GM19023 (cell line): Measurements from ENCODE around the gene PFKP.
A peak's percentile ranks its signal among the peaks of the same experiment; 100 is the strongest.
"Not testable (repeated sequence)": the region's sequence is repeated elsewhere in the genome, so short reads cannot be mapped to it uniquely, and the experiment has no call there.

Experiments used
- ATAC-seq: cut with Tn5 transposase; IDR thresholded peaks from one replicate; pipeline ENCODE4 v1.9.1; 2021; ENCODE audit warnings: mild to moderate bottlenecking, moderate library complexity; ENCODE audit not compliant: unreplicated experiment

Gene PFKP

DNA sequence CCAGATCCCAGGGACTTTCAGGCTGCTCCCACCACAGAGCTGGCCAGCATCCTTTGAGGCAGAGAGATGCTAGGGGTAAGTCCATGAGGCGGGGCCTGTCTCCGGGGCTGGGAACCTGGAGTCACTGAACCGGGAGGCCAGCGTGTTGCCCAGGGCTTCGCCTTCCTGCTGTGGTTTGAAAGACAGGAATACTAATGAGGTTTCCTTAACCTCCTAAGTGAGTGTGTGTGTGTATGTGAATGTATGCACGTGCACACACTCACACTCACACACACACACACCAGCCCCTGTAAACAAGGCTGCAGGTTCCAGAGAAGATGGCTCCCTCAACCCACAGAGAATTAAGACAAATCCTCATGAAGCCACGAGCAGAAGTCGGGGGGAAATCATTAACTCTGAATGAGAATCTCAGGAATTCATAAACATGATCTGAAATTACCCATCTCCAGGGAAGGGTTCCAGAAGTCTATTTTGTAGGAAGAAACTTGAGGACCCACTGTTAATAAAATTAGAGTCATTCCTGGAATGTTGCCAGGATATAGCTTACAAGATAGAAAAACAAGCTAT lies 20.3 kb upstream of the PFKP start:
- no peak for ATAC-seq

DNA sequence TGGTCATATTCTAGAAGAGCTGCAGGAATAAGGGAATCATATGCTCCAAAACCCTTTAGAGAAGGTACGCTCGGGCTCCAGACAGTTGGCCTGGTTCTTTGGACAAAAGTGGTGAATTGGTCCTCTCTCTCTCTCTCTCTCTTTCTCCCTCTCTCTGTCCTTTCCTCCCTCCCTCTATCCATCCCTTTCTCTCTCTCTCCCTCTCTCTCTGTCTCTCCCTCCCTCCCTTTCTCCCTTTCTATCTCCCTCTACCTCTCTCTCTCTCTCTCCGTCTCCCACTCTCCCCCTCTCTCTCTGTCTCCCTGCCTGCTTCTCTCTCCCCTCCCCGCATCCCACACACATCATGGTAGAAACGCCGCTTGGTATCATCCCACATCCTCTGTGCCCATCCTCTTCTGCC lies 19.8 kb upstream of the PFKP start:
- no peak for ATAC-seq

DNA sequence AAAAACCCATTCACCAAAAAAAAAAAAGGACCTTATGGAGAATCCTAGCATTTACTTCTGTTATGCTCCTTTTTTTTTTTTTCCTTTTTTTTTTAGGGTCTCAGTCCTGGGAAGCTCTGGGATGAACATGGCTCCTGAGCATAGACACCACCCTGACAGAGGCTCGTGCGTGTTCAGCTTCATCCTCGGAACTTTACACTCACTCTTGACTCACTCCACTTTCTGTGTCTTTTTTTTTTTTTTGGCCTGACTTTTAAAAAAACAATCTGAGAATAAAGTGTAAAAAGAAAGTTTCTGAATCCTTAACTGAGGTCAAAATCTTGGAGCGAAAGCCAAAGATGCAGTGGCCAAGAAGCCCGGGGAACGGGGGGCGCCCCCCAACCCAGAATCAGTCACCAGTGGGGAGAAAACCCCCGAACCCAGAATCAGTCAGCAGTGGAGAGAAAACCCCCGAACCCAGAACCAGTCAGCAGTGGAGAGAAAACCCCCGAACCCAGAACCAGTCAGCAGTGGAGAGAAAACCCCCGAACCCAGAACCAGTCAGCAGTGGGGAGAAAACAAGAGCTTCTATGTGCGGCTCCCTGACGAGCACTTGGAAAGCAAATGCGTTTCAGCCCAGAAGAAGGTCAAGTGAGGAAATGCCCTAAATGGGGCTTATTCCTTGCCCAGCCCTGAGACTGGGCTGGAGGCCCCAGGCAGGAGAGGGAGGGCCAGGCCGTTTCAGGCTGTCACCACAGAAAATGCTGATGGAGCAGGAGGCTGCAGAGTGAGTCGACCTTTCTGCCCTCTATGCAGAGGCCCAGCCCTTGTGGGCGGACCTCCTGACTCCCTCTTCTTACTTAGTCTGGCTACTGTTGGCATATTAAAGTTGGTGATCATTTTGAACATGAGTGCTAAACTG lies 19.0 kb upstream of the PFKP start:
- no peak for ATAC-seq

DNA sequence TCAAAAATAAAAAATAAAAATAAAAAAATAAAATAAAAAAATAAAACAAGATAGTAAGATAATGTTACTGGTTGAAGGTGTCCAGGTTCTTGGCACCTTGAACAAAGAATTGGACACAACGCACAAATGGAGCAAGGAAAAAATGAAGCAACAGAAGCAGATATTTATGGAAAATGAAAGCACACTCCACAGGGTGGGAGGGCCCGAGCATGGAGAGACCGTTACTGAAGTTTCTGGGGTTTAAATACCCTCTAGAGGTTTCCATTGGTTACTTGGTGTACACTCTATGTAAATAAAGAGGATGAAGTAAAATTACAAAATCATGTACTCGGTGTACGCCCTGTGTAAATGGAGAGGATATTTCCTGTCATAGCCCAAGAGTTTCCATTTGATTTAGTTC lies 15.7 kb upstream of the PFKP start:
- no peak for ATAC-seq

DNA sequence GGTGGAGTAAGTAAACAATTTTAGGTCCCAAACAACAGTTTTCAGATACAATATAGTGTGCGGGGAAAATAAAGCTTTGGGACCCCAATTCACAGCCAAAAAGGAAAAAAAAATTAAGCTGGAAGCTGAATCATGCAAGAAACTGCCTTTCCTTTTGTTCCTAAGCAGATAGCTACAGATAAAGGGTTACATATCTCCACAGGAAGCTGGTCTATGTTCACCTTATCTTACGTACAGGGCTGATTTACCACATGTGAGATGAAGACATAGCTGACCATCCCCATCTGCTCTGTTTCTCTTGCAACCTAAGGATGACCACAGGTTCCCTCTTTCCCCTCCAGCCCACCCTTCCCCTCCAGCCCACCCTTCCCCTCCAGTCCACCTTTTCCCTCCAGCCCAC lies 14.2 kb upstream of the PFKP start:
- no peak for ATAC-seq

DNA sequence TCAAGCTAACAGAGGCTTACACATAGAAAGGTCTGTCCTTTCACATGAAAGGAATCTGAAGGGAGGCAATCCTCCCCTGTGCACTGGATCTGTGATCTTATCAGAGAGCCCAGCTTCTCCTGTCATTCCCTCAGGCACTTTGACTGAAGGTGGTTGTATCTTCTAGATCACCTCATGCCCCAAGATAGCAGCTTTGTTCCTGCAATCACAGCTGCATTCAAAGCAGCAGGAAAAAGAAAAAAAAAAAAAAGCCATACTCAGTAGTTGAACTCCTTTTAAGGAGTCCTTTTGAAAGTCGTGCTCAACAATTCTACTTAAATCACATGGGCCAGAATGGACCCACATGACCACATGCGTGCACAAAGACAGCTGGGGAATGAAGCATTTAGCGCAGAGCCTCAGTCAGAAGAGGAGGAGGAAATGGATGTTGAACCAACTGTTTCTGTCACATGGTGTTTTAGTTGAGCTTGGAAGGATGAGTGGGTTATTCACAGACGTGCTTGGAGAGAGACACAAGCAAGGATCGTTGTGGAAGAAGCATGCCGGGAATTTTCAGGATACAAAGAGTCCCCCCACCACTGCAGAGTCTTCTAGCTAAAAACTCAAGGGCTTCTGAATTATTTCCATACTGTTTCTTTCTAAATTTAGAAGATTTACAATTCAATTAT lies 13.0 kb upstream of the PFKP start:
- ATAC-seq = no peak

DNA sequence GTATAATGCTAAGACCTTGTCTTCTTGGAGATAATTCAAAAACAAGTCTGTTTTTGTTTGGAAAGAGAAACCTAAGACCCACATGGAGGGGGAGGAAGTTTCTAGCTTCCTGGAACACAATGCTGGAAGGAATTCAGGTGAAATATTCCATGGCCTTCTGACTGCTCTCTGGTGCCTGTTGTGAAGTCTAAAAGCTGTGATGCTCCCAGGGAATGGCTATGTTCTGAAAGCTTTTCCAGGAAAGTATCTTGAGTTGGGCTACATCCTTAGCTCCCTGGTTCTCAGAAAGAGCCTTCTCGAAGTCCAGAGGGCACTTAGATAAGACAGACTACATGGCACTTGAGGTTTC lies 12.5 kb upstream of the PFKP start:
- no peak for ATAC-seq

DNA sequence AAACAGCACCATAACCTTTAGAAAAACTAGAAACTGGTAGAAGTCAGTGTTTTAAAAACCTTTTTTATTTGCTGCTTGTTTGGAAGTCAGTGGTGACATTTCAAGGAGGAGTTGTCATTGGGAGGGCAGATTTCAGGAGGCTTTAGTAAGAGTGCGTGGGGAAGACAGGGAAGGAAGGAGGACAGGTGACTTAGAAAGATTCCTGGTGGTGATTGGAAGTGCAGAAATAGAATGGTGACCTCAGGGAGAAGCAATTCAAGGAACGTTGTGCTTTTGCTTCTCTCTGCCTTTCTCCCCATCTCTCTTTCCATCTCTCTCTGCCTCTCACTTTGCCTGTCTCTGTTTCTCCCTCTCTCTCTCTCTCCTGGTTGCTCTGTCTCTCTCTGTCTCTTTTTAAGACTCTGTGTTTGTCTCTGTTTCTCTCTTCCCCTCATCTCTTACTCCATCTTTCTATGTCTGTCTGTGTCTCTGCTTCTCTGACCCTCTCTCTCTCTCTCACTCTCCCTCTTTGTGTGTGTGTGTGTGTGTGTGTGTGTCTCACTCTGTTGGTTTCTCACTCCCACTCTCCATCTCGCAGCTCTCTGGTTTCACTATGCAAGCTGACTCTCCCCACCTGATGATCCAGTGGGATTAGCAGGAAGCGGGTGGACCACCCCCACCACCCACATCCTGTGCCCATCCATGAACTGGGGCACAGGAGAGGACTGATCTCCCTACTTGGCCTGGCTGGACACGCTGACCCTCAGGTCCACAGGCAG lies 10.9 kb upstream of the PFKP start:
- no peak for ATAC-seq

DNA sequence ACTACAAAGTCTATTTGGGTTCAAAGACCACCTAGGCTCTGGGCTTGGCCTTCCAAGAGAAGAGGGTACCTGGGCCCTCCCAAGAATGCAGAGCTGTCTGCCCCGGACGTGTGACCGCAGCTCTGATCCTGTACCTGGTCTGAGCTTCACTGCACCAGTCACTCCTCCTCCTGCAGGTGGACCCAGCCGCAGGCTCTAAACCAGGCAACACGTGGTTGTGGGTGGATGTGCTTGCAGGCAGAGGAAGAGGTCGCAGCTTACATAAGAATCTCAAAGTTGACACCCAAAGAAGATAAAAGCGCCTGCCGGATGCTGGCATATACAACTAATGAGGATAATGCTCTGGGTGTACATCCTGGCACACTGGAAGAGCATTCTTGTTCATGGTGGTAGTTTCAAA lies 9.4 kb upstream of the PFKP start:
- ATAC-seq = no peak

DNA sequence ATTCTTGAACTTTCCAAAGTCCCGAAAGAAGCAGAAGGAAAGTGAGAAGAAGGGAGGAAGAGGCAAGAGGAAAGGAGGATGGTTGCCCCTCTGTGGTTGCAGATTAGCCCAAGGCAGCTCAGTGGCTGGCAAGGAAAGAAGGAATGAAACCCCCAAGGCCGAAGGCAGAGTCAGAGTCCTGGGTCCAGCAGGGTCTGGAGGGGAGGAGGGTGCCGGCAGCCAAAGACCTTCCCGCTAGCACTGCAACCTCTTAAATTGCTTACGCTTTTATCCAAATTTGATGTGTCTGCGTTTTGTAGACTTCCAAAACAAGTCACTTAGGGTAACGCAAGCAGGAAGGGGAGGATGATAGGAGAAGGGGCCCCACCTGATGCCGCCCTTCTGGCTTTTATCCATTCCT lies 7.4 kb upstream of the PFKP start:
- no peak for ATAC-seq

DNA sequence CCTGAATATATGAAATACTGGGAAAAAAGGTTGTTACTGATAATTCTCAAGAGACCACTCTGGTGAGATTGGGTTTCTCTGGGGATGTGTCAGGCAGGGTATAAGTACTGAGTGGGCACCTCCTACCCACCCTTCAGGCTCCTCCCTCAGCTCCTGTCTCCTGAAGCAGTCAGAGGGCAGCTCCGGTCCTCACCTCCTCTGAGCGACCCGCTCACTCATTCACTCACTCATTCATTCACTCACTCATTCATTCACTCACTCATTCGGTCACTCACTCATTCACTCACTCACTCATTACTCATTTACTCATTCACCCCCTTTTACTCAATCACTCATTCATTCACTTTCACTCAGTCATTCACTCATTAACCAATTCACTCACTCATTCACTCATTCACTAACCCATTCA lies 6.9 kb upstream of the PFKP start:
- no peak for ATAC-seq

DNA sequence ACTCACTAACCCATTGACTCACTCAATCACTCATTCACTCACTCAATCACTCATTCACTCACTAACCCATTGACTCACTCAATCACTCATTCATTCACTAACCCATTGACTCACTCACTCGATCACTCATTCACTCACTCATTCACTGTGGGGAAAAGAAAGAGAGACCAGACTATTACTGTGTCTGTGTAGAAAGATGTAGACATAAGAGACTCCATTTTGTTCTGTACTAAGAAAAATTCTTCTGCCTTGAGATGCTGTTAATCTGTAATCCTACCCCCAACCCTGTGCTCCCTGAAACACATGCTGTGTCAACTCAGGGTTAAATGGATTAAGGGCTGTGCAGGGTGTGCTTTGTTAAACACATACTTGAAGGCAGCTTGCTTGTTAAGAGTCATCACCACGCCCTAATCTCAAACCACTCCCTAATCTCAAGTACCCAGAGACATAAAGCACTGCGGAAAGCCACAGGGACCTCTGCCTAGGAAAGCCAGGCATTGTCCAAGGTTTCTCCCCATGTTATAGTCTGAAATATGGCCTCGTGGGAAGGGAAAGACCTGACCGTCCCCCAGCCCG lies 5.9 kb upstream of the PFKP start:
- not testable (repeated sequence) for ATAC-seq

DNA sequence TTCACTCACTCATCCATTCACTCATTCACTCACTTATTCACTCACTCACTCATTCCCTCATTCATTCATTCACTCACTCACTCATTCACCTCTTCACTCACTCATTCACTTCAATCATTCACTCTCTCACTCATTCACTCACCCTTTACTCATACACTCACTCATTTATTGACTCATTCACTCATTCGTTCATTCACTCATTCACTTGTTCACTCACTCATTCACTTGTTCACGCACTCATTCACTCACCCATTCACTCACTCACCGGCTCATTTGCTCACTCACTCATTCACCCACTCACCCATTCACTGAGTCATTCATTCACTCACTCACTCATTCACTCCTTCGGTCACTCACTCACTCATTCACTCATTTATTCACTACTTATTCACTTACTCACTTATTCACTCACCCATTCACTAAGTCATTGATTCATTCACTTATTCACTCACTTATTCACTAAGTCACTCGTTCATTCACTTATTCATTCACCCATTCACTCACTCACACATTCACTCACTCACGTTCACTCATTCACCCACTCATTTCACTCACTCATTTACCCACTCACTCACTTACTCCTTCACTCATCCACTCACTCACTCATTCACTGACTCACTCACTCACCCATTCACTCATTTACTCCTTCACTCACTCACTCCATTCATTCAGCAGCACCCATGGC lies 4.7 kb upstream of the PFKP start:
- no peak for ATAC-seq

DNA sequence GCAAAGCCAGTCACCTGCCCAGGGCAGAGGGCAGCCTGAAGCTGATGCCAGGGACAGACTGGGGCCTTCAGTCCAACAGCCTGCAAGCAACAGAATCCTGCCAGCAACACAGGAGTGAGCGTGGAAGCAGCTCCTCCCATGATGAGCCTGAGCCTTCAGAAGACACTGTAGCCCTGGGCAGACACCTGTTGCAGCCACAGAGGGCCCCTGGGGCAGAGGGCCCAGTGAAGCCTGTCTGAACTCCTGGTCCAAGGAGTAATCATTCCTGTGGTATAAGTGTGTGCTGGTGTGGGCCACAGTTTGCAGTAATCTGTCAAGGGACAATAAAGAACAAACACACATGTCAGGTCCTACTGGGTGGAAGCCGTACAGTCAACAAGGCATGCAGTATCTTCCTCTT lies 2.9 kb upstream of the PFKP start:
- ATAC-seq = no peak

DNA sequence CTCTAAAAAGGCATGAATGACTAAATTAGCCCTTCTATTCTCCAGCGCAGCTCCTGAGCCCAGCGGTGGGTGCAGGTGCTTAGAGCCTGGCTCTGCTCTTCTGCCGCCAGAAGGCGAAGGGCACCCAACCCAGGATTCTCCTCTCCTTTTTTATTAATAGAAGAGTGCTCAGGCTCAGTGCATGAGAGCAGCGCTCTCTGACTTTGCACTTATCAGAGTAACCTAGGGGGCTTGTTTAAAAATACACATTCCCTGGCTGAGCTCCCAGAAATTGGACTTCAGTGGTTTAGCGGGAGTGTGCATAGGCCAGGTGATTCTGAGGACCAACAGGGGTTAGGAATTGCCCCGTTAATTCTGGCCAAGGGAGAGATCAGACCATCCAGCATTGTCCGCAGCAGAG lies 1.7 kb upstream of the PFKP start:
- no peak for ATAC-seq

DNA sequence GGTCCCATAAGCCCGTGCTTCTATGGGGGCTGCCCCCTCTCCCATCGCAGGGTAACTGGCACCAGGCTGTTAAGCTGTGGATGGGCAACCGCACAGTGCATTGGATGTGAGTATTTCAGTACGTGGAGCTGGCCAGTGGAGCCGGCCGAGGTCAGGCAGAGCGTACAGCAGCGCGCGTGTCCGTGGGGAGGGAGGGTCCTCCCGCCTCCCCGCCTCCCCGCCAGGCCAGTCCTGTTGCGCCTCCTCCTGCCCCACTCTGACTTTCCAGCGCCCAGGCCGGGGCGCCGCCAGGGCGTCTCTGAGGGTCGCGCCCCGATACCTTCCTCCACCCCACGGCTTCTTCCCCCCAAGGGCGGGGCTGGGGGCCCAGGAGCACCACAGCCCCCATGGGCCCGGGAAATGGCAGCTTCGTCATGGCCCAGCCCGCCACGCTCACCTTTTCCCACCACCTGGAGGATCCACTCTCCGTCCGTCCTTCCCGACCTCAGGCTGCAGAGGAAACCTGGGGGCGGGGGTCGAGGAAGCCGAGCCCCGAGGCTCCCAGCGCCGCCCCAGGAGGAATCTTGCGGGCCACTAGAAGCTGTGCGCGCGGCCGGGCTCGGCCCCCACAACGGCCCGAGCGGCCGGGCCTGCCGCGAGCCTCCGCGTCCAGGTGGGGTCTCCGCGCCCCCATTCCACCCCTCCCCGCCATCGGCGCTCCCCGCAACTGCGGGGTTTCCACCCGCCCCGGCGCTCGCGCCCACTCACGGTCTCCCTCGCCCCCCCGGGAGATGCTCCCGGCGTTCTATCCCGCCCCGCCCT lies 831 bp upstream of the PFKP start:
- no peak for ATAC-seq

DNA sequence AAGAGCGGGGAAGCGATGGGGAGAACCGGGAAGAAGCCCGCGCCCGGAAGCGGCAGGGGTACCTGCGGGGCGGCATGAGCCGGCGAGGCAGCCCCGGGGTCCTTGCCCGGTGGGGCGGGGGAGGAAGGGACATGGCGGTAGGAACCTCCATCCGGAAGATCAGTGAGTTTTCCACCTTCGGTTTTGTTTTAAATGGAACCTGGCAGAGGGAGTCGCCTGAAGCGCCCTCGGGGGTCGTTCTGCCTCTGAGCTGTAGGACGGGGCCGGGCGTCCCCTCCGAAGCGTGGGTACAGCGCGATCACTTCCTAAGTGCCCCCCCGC lies 471 bp downstream of the PFKP start:
- ATAC-seq = peak; percentile 18

DNA sequence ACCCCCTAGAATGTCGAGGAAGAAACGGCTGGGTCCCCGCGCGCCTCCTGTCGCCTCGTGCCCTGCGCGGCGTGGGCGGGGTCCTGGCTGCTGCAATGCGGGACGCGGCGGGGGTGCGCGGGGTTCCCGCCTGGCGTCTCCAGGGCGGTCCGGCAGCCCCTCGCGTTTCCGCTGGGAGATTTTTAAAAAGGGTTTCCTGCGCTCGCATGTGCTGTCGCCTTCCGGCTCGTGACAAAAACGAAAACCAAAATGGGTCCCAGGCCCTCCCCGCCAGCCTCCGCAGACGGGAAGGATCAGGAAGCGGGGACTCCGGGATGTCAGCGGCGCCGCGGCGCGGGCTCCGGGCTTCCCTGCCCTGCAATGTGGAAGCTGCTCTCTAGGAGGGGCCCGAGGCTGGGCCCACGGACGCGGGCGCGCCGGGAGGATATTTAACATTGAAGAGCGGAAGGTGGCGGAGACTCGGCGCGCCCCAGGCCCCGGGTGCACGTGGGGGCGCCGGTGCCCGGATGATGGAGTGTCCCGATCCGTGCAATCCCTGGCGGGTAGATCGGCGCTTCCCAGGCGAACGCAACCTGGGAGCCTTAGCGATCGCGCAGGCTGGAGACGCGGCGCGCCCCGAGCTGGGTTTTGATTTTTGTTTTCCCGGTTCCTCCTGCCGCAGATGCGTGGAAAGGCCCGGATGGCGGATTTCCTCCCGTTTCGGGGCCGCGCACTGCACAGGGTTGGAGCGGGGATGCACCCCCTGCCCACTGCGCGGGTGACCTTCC lies 1.0 kb downstream of the PFKP start:
- ATAC-seq = peak; percentile 38
